IMR-90 (cell line): ENCODE results near the gene SSR4. TPM values are rescaled to one million over a fixed set of nuclear protein-coding genes. Genes with fewer than 3 reads are reported as not detected.

ENCODE experiments used
- FOS ChIP-seq: fragments of 150-350 bp; IDR thresholded peaks from 2 replicates; pipeline ENCODE4 v1.6.1; 2016; ENCODE audit warnings: low read depth, low read length
- polyA plus RNA-seq, 3 experiments: library from polyadenylated mRNA; depleted of rRNA; stranded (reverse); fragments of >200 nt; gene quantifications; 2 replicates each; pipeline ENCODE4 v1.2.3, GENCODE V29; 2012; ENCODE audit warnings: low replicate concordance in 1 of 3
- total RNA-seq: library from RNA; depleted of rRNA; stranded (reverse); fragments of >200 nt; gene quantifications from 2 replicates; pipeline ENCODE4 v1.2.3, GENCODE V29; 2012
- TF ChIP-seq, protein P1 (sequence below): fragments of 150-350 bp; IDR thresholded peaks from 2 replicates; pipeline ENCODE4 v1.6.1; 2017; ENCODE audit warnings: mild to moderate bottlenecking, antibody characterized with exemption, low read length, low read depth

The SSR4 gene
- total and polyA plus RNA-seq, 2 of the 4 experiments (the other 2 are of a cell fraction): 141 to 480 TPM

DNA sequence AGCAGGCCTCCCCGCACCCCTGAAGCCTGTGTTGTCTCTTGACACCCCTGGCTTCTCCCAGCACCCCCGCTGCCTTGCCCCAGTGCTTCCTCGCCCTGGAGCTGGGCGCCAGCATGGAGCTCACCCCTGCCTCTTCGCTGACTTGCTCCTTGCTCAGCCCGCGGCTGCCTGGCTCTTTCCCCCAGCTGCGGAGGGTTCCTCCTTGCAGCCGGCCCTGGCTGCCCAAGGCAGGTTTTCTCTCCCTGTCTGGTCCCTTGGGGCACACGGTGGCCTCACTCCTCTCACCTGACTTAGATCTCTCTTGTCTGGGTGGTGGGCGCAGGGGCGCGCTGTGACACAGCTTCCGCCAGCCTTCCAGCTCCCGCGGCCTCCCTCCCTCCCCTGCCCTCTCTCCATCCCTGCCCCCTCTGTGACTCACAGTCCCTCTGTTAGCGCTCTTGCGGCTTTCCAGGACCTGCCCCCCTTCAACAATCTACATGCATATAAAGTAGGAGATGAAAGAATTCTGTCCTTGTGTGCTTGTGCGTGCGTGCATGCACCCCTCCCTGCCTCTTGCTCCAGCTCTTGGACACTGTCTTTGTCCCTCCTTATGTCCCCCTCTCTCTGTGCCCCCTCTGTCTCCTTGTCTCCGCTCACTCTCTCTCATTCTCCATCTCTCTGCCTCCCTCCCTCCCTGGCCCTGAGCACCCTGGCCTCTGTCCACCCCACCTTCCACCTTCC, 28.2 kb upstream of the SSR4 start (continued):
- TF ChIP-seq, protein P1, sequence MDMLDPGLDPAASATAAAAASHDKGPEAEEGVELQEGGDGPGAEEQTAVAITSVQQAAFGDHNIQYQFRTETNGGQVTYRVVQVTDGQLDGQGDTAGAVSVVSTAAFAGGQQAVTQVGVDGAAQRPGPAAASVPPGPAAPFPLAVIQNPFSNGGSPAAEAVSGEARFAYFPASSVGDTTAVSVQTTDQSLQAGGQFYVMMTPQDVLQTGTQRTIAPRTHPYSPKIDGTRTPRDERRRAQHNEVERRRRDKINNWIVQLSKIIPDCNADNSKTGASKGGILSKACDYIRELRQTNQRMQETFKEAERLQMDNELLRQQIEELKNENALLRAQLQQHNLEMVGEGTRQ: no peak
- TF ChIP-seq FOS: peak; percentile 29; the same call in 1 of the 2 replicates
